Breast epithelium (tissue), 3 donors: Measurements from ENCODE around the gene ADAMTS2.

Experiments used
- CTCF ChIP-seq, 3 donors: fragments of 450-650 bp; IDR thresholded peaks; one replicate each; pipeline ENCODE4 v1.5.1; 2016 to 2017; ENCODE audit warnings: antibody characterized with exemption in 3 of 3, mild to moderate bottlenecking in 3 of 3, moderate library complexity in 3 of 3
- POLR2A ChIP-seq: fragments of 450-650 bp; IDR thresholded peaks from one replicate; pipeline ENCODE4 v1.6.1; 2016; ENCODE audit warnings: antibody characterized with exemption, mild to moderate bottlenecking, moderate library complexity

GRCh38 chr5:179369530-179369884, 24.2 kb upstream of the ADAMTS2 start:
- TF ChIP-seq CTCF (IDR thresholded peaks at IDR 0.05) (no peak), POLR2A (no peak)
